Measurements from ENCODE around the gene KCTD17. TPM values are rescaled to one million over a fixed set of nuclear protein-coding genes. Genes with fewer than 3 reads are reported as not detected.

The KCTD17 gene
- total RNA-seq, 1 donor from 2014 or later = 34.9 TPM

- peaks cover 0 to 18% of the 10 kb centered on the region in 2 donors for H3K4me1 ChIP-seq
- H3K9me3 ChIP-seq = no peaks in the 10 kb centered on the region
- H3K27ac ChIP-seq = no peak overlapping the region
- no peak overlapping the region for H3K4me3 ChIP-seq
- intact Hi-C loops (cut with DNase I) = no loop called here
- peaks cover 55 to 62% of the 10 kb centered on the region in 2 donors for H3K36me3 ChIP-seq
- H3K27me3 ChIP-seq = no peaks in the 10 kb centered on the region
- no peak for DNase-seq (ENCODE audit: low spot score in 2 of 2)
- no peak for TF ChIP-seq CTCF (IDR thresholded peaks at IDR 0.05)
Measured at GRCh38 chr22:37026325-37026724, 25.2 kb upstream of the KCTD17 start.

GRCh38 chr22:37027556-37027955 lies 24.0 kb upstream of the KCTD17 start:
- TF ChIP-seq CTCF (IDR thresholded peaks at IDR 0.05) = no peak
- Histone ChIP-seq H3K36me3 (peaks cover 55 to 62% of the 10 kb centered on the region in 2 donors), H3K27ac (no peak overlapping the region), H3K4me1 (peaks cover 0 to 6% of the 10 kb centered on the region in 2 donors), H3K9me3 (no peaks in the 10 kb centered on the region), H3K27me3 (no peaks in the 10 kb centered on the region), H3K4me3 (no peak overlapping the region)
- DNase-seq (ENCODE audit: low spot score in 2 of 2) = no peak
- intact Hi-C loops (cut with DNase I) = no loop called here

GRCh38 chr22:37028692-37029674 lies 22.6 kb upstream of the KCTD17 start:
- Histone ChIP-seq H3K27ac (no peak overlapping the region), H3K36me3 (peaks cover 55 to 62% of the 10 kb centered on the region in 2 donors), H3K4me1 (no peaks in the 10 kb centered on the region), H3K27me3 (no peaks in the 10 kb centered on the region), H3K9me3 (no peaks in the 10 kb centered on the region), H3K4me3 (no peak overlapping the region)
- intact Hi-C loops (cut with DNase I) = no loop called here
- DNase-seq (ENCODE audit: low spot score in 2 of 2) = no peak
- no peak for TF ChIP-seq CTCF (IDR thresholded peaks at IDR 0.05)

DNA sequence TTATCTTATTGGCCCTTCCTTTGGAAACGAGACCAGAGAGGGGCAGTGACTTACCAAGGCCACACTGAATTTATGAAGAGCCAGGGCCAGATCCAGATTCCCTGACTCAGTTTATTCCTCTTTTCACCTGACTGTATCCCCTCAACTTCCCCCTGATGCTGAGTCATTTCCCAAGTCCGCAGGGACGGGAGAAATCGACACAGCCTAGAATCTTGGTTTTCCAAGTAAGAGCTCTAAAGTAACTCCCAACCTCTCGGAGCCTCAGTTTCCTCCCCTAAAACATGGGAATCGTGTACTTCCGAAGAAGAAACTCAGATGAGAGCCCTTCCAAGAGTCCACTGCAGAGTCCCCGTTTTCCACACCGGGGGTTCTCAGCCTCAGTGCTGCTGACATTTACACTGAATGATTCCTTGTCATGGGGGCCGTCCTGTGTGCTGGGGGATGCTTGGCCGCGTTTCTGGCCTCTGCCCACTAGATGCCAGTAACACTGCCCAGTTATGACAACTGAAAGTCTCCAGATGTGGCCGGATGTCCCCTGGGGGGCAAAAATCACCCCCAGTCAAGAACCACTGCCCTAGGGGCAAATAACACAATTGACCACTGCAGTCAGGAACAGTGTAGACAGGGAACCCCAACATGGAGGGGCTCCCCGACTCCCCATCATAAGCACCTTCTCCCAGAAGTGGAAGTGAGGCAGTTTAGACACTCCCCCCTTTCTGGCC lies 20.8 kb upstream of the KCTD17 start:
- intact Hi-C loops (cut with DNase I) = no loop called here
- DNase-seq (ENCODE audit: low spot score in 2 of 2) = no peak
- Histone ChIP-seq H3K36me3 (peaks cover 40 to 45% of the 10 kb centered on the region in 2 donors), H3K4me1 (no peaks in the 10 kb centered on the region), H3K27ac (no peak overlapping the region), H3K9me3 (no peaks in the 10 kb centered on the region), H3K27me3 (no peaks in the 10 kb centered on the region), H3K4me3 (no peak overlapping the region)
- no peak for TF ChIP-seq CTCF (IDR thresholded peaks at IDR 0.05)

GRCh38 chr22:37032134-37032534 lies 19.4 kb upstream of the KCTD17 start:
- TF ChIP-seq CTCF (IDR thresholded peaks at IDR 0.05) = no peak
- Histone ChIP-seq H3K36me3 (peaks cover 26 to 31% of the 10 kb centered on the region in 2 donors), H3K4me3 (no peak overlapping the region), H3K9me3 (no peaks in the 10 kb centered on the region), H3K4me1 (no peaks in the 10 kb centered on the region), H3K27me3 (no peaks in the 10 kb centered on the region), H3K27ac (no peak overlapping the region)
- DNase-seq (ENCODE audit: low spot score in 2 of 2) = no peak
- intact Hi-C loops (cut with DNase I) = no loop called here
